Vagina (tissue), 2 donors: ENCODE measurements around the gene ZNF17. TPM values are rescaled to one million over a fixed set of nuclear protein-coding genes. Genes with fewer than 3 reads are reported as not detected.
"Not testable (repeated sequence)": the region's sequence is repeated elsewhere in the genome, so short reads cannot be mapped to it uniquely, and the experiment has no call there.

Experiments
- DNase-seq, 2 donors: peaks; one replicate each; pipeline ENCODE4 v3.0.0-alpha.2; 2017; ENCODE audit errors: extremely low spot score in 2 of 2
- H3K27ac ChIP-seq: fragments of 200-600 bp; sonication (generic); one replicate; pipeline ENCODE4 v1.5.1; 2019
- H3K27me3 ChIP-seq: fragments of 200-600 bp; sonication (generic); one replicate; pipeline ENCODE4 v1.5.1; 2019
- H3K36me3 ChIP-seq, 2 donors: fragments of 200-600 bp; sonication (generic); one replicate each; pipeline ENCODE4 v1.5.1; 2017 to 2019
- H3K4me1 ChIP-seq: fragments of 200-600 bp; sonication (generic); one replicate; pipeline ENCODE4 v1.5.1; 2019
- H3K4me3 ChIP-seq, 2 donors: fragments of 200-600 bp; sonication (generic); 1 replicate in 1 of 2; 2 replicates in 1 of 2; pipeline ENCODE4 v1.5.1; 2016 to 2019
- H3K9me3 ChIP-seq: fragments of 200-600 bp; sonication (generic); one replicate; pipeline ENCODE4 v1.5.1; 2019
- POLR2A ChIP-seq, 2 donors: fragments of 450-650 bp; IDR thresholded peaks; one replicate each; pipeline ENCODE4 v1.6.1; 2017; ENCODE audit warnings: antibody characterized with exemption in 2 of 2, mild to moderate bottlenecking in 2 of 2, moderate library complexity in 2 of 2
- POLR2AphosphoS5 ChIP-seq, 2 donors: sonication (generic); formaldehyde crosslinking; IDR thresholded peaks; one replicate each; pipeline ENCODE4 v1.9.0; 2017; ENCODE audit warnings: antibody characterized with exemption in 2 of 2, mild to moderate bottlenecking in 2 of 2, low read depth in 1 of 2; ENCODE audit not compliant: insufficient read depth in 1 of 2
- intact Hi-C: fragments of 100-400 bp; cut with DNase I; formaldehyde crosslinking; loops from one replicate; pipeline ENCODE4 v1.15.1; 2023
- total RNA-seq: library from RNA; depleted of rRNA; stranded (reverse); fragments of >200 nt; gene quantifications from one replicate; pipeline ENCODE4 v1.2.3, GENCODE V29; 2016
- TF ChIP-seq, protein P1 (sequence below), 3 experiments: fragments of 450-650 bp in 2 of 3; fragments of 200-600 bp in 1 of 3; sonication (generic) in 1 of 3; IDR thresholded peaks; one replicate each; pipeline ENCODE4 v1.5.1; 2017 to 2019; ENCODE audit warnings: antibody characterized with exemption in 3 of 3, mild to moderate bottlenecking in 2 of 3, moderate library complexity in 2 of 3

The ZNF17 gene
- total RNA-seq, 1 donor from 2014 or later: 18.4 TPM

DNA sequence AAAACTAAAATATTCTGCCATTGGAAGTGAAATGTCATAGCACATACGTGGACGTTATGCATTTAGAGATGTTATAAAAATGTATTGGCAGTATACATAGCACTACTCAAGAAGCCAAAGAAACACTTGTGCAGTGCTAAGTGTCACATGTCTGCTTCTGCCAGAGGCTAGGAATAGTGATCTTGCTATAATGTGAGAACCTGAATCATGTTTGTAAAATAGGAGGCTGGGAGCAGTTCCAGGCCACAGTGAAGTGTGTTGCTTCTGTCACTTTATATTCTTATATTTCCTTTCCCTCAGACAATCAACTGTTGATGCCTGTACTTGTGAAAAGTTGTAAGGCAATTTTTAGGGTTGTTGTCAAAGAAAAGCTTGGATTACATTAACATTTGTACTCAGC, 44.2 kb upstream of the ZNF17 start:
- no peaks in the 10 kb centered on the region for H3K9me3 ChIP-seq
- H3K27ac ChIP-seq: no peak overlapping the region
- no peaks in the 10 kb centered on the region for H3K27me3 ChIP-seq
- peaks cover 0 to 8% of the 10 kb centered on the region in 2 donors for H3K36me3 ChIP-seq
- intact Hi-C loops: no loop called here
- no peak for DNase-seq
- no peak overlapping the region for H3K4me3 ChIP-seq
- H3K4me1 ChIP-seq: peaks cover 18% of the 10 kb centered on the region
- TF ChIP-seq, protein P1, sequence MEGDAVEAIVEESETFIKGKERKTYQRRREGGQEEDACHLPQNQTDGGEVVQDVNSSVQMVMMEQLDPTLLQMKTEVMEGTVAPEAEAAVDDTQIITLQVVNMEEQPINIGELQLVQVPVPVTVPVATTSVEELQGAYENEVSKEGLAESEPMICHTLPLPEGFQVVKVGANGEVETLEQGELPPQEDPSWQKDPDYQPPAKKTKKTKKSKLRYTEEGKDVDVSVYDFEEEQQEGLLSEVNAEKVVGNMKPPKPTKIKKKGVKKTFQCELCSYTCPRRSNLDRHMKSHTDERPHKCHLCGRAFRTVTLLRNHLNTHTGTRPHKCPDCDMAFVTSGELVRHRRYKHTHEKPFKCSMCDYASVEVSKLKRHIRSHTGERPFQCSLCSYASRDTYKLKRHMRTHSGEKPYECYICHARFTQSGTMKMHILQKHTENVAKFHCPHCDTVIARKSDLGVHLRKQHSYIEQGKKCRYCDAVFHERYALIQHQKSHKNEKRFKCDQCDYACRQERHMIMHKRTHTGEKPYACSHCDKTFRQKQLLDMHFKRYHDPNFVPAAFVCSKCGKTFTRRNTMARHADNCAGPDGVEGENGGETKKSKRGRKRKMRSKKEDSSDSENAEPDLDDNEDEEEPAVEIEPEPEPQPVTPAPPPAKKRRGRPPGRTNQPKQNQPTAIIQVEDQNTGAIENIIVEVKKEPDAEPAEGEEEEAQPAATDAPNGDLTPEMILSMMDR (IDR thresholded peaks at IDR 0.05): no peak
- no peak for TF ChIP-seq POLR2AphosphoS5 (IDR thresholded peaks at IDR 0.05; ENCODE audit: insufficient read depth in 1 of 2, low read depth in 1 of 2)
- TF ChIP-seq POLR2A (IDR thresholded peaks at IDR 0.05): no peak

DNA sequence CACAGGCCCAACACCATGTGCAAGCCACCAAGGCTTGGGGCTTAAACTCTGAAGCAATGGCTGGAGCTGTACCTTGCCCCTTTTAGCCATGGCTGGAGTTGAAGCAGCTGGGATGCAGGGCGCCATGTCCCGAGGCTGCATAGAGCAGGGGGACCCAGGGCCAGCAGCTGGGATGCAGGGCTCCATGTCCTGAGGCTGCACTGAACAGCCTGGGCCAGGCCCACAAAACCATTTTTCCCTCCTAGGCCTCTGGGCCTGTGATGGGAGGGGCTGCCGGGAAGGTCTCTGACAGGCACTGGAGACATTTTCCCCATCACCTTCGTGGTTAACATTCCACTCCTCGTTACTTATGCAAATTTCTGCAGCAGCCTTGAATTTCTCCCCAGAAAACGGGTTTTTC, 36.8 kb upstream of the ZNF17 start:
- peaks cover 0 to 55% of the 10 kb centered on the region in 2 donors for H3K36me3 ChIP-seq
- TF ChIP-seq, protein P1 (IDR thresholded peaks at IDR 0.05): no peak
- TF ChIP-seq POLR2A (IDR thresholded peaks at IDR 0.05): no peak
- intact Hi-C loops: no loop called here
- no peaks in the 10 kb centered on the region for H3K4me1 ChIP-seq
- no peak overlapping the region for H3K4me3 ChIP-seq
- no peak for DNase-seq
- H3K27me3 ChIP-seq: no peaks in the 10 kb centered on the region
- peaks cover 17% of the 10 kb centered on the region for H3K9me3 ChIP-seq
- H3K27ac ChIP-seq: no peak overlapping the region

DNA sequence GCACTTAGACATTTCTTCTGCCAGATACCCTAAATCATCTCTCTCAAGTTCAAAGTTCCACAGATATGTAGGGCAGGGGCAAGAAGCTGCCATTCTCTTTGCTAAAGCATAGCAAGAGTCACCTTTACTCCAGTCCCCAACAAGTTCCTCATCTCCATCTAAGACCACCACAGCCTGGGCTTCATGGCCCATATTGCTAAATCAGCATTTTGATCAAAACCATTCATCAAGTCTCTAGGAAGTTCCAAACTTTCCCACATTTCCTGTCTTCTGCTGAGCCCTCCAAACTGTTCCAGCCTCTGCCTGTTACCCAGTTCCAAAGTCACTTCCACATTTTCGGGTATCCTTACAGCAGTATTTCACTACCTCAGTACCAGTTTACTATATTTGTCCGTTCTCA, 36.3 kb upstream of the ZNF17 start:
- Histone ChIP-seq H3K36me3 (peaks cover 0 to 55% of the 10 kb centered on the region in 2 donors), H3K9me3 (peaks cover 17% of the 10 kb centered on the region)
- DNase-seq, H3K27me3 ChIP-seq, H3K4me1 ChIP-seq, H3K4me3 ChIP-seq, intact Hi-C loops, H3K27ac ChIP-seq: not testable (repeated sequence)

DNA sequence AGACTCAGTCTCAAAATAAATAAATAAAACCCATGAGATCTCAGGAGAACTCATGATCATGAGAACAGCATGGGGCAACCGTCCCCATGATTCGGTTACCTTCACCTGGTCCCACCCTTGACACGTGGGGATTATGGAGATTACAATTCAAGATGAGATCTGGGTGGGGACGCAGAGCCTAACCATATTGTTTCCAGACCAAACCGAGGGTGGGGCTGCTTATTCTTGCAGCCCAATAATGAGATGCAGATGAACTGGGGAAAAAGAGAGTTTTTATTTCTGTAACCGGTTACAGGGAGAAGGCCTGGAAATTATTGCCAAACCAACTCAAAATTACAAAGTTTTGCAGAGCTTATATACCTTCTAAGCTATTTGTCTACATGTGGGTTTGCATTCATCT, 34.8 kb upstream of the ZNF17 start:
- no peak overlapping the region for H3K4me3 ChIP-seq
- intact Hi-C loops: no loop called here
- no peak overlapping the region for H3K27ac ChIP-seq
- no peaks in the 10 kb centered on the region for H3K27me3 ChIP-seq
- TF ChIP-seq, protein P1 (IDR thresholded peaks at IDR 0.05): no peak
- no peak for TF ChIP-seq POLR2A (IDR thresholded peaks at IDR 0.05)
- no peak for DNase-seq
- no peaks in the 10 kb centered on the region for H3K4me1 ChIP-seq
- H3K36me3 ChIP-seq: peaks cover 0 to 55% of the 10 kb centered on the region in 2 donors
- H3K9me3 ChIP-seq: peaks cover 17% of the 10 kb centered on the region

DNA sequence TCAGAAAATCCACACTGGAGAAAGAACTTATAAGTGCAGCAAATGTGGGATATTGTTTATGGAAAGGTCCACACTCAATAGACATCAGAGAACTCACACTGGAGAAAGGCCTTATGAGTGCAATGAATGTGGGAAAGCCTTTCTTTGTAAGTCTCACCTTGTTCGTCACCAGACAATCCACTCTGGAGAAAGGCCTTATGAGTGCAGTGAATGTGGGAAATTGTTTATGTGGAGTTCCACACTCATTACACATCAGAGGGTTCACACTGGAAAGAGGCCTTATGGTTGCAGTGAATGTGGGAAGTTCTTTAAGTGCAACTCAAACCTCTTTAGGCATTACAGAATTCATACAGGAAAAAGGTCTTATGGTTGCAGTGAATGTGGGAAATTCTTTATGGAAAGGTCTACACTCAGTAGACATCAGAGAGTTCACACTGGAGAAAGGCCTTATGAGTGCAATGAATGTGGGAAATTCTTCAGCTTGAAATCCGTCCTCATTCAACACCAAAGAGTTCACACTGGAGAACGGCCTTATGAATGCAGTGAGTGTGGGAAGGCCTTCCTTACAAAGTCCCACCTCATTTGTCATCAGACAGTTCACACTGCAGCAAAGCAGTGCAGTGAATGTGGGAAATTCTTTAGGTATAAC, 33.3 kb upstream of the ZNF17 start:
- H3K27me3 ChIP-seq: no peaks in the 10 kb centered on the region
- H3K36me3 ChIP-seq: peaks cover 0 to 44% of the 10 kb centered on the region in 2 donors
- no peak for DNase-seq
- no peak overlapping the region for H3K27ac ChIP-seq
- no peaks in the 10 kb centered on the region for H3K4me1 ChIP-seq
- no peak for TF ChIP-seq POLR2AphosphoS5 (IDR thresholded peaks at IDR 0.05; ENCODE audit: insufficient read depth in 1 of 2, low read depth in 1 of 2)
- TF ChIP-seq, protein P1 (IDR thresholded peaks at IDR 0.05): no peak
- no peak for TF ChIP-seq POLR2A (IDR thresholded peaks at IDR 0.05)
- peaks cover 17% of the 10 kb centered on the region for H3K9me3 ChIP-seq
- no peak overlapping the region for H3K4me3 ChIP-seq
- intact Hi-C loops: no loop called here
